Stimulated activated memory B cell treated with anti-CD40 and anti-IgM and Interleukin-4, amounts not matched to agents 10 μg/mL and 1 μg/mL and 100 μg/mL, for 72 hours (primary cell): ENCODE measurements around the gene HNMT.
"Not testable (repeated sequence)": the region's sequence is repeated elsewhere in the genome, so short reads cannot be mapped to it uniquely, and the experiment has no call there.

Experiments
- ATAC-seq: fragments of 150-1000 bp; cut with Tn5 transposase; 2 replicates; pipeline ENCODE4 v1.10.0; 2021
- H3K27ac Mint-ChIP-seq: one replicate; pipeline ENCODE4 v1.8.0; 2022; ENCODE audit warnings: mild to moderate bottlenecking, mixed read lengths
- H3K27me3 Mint-ChIP-seq: one replicate; pipeline ENCODE4 v1.8.0; 2022; ENCODE audit warnings: mixed read lengths
- H3K36me3 Mint-ChIP-seq: one replicate; pipeline ENCODE4 v1.8.0; 2022; ENCODE audit warnings: mixed read lengths
- H3K4me1 Mint-ChIP-seq: one replicate; pipeline ENCODE4 v1.8.0; 2022; ENCODE audit warnings: mixed read lengths
- H3K4me3 Mint-ChIP-seq: one replicate; pipeline ENCODE4 v1.8.0; 2022; ENCODE audit warnings: mild to moderate bottlenecking, moderate library complexity, mixed read lengths
- H3K9me3 Mint-ChIP-seq: one replicate; pipeline ENCODE4 v1.8.0; 2022; ENCODE audit warnings: mixed read lengths

Gene HNMT

GRCh38 chr2:138028538-138028937, 64.3 kb downstream of the HNMT start:
- H3K27ac Mint-ChIP-seq, result no peak overlapping the region
- H3K4me1 Mint-ChIP-seq, result no peaks in the 10 kb centered on the region
- H3K9me3 Mint-ChIP-seq, result no peaks in the 10 kb centered on the region
- H3K36me3 Mint-ChIP-seq, result no peaks in the 10 kb centered on the region
- peak; percentile 77 for ATAC-seq
- H3K4me3 Mint-ChIP-seq, result no peak overlapping the region
- H3K27me3 Mint-ChIP-seq, result no peaks in the 10 kb centered on the region

DNA sequence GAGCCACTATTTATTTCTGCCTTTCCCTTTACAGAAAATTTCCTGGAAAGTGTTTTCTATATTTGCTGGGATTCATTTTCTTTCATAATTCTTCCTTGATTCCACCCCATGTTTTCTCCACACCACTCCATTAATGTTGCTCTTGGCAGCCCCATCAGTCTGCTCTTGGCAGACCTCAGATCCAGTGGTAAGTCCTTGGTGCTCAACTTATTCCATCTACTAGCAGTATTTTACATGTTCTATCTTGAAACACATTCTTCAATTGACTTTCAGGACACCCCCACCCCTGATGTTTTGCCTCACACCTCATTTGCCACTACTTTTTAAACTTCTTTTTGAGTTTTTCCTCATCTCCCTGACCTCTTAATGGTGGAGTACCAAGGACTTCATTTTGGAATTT, 65.0 kb downstream of the HNMT start:
- H3K36me3 Mint-ChIP-seq, result no peaks in the 10 kb centered on the region
- H3K4me3 Mint-ChIP-seq, result no peak overlapping the region
- no peaks in the 10 kb centered on the region for H3K27me3 Mint-ChIP-seq
- no peaks in the 10 kb centered on the region for H3K4me1 Mint-ChIP-seq
- H3K27ac Mint-ChIP-seq, result no peak overlapping the region
- H3K9me3 Mint-ChIP-seq, result no peaks in the 10 kb centered on the region
- no peak for ATAC-seq

DNA sequence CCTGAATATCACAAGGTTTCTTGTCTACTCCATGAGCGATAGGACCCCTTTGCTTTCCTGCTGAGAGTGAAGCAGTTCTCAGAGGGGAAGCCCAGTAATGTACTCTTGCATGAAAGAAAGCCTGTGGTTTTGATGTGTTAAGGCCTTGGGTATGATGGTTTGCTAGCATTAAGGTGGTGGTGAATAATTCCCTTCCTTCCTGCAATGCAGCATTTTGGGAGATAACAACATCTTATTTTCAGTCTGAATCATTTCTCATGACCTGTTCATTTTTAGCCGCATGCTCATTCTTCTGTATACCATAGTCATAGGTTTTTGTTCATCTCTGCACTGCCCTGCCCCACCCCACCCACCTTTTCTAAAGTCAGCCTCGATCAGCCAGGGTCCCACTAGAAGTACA, 66.2 kb downstream of the HNMT start:
- H3K27me3 Mint-ChIP-seq, result no peaks in the 10 kb centered on the region
- ATAC-seq, result no peak

GRCh38 chr2:138032334-138032733, 68.1 kb downstream of the HNMT start:
- H3K4me3 Mint-ChIP-seq, result no peak overlapping the region
- H3K36me3 Mint-ChIP-seq, result no peaks in the 10 kb centered on the region
- no peaks in the 10 kb centered on the region for H3K9me3 Mint-ChIP-seq
- ATAC-seq, result no peak
- no peaks in the 10 kb centered on the region for H3K27me3 Mint-ChIP-seq
- H3K27ac Mint-ChIP-seq, result no peak overlapping the region
- no peaks in the 10 kb centered on the region for H3K4me1 Mint-ChIP-seq

More for the DNA sequence above, 66.2 kb downstream of the HNMT start:
- Mint-ChIP-seq H3K4me1 (no peaks in the 10 kb centered on the region), H3K9me3 (no peaks in the 10 kb centered on the region), H3K36me3 (no peaks in the 10 kb centered on the region), H3K4me3 (no peak overlapping the region), H3K27ac (no peak overlapping the region)

DNA sequence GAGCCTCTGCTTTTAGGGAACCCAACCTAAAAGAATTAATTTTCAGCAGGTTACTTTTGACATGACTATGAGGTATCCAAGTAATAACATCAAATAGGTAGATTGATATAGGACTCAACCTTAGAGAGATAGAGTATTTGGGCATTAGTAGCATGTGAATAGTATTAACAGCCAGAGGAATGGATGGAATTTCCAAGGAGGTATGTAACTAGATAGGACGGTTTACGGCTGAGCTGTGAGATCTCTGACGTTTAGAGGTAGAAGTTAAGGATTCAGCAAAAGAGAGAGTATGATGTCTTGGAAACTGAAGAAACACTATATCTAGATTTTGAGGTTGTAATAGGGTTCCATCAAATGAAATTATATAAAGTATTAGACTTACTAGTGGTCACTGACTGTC, 70.3 kb downstream of the HNMT start:
- Mint-ChIP-seq H3K9me3 (no peaks in the 10 kb centered on the region), H3K4me3 (no peak overlapping the region), H3K36me3 (no peaks in the 10 kb centered on the region), H3K27me3 (no peaks in the 10 kb centered on the region), H3K27ac (no peak overlapping the region), H3K4me1 (no peaks in the 10 kb centered on the region)
- no peak for ATAC-seq

GRCh38 chr2:138035608-138036217, 71.4 kb downstream of the HNMT start:
- no peak overlapping the region for H3K27ac Mint-ChIP-seq
- no peaks in the 10 kb centered on the region for H3K27me3 Mint-ChIP-seq
- no peaks in the 10 kb centered on the region for H3K36me3 Mint-ChIP-seq
- no peaks in the 10 kb centered on the region for H3K4me1 Mint-ChIP-seq
- no peak for ATAC-seq
- H3K9me3 Mint-ChIP-seq, result no peaks in the 10 kb centered on the region
- no peak overlapping the region for H3K4me3 Mint-ChIP-seq

- no peak for ATAC-seq
- H3K27me3 Mint-ChIP-seq, result no peaks in the 10 kb centered on the region
- H3K36me3 Mint-ChIP-seq, result no peaks in the 10 kb centered on the region
- no peak overlapping the region for H3K27ac Mint-ChIP-seq
- H3K4me3 Mint-ChIP-seq, result no peak overlapping the region
- no peaks in the 10 kb centered on the region for H3K9me3 Mint-ChIP-seq
- no peaks in the 10 kb centered on the region for H3K4me1 Mint-ChIP-seq
These were observed 72.2 kb downstream of the HNMT start for GRCh38 chr2:138036522-138036921.

- Mint-ChIP-seq H3K27me3 (no peaks in the 10 kb centered on the region), H3K27ac (no peak overlapping the region), H3K9me3 (no peaks in the 10 kb centered on the region), H3K36me3 (no peaks in the 10 kb centered on the region), H3K4me1 (no peaks in the 10 kb centered on the region), H3K4me3 (no peak overlapping the region)
- no peak for ATAC-seq
These were observed 72.8 kb downstream of the HNMT start for GRCh38 chr2:138037090-138037489.

DNA sequence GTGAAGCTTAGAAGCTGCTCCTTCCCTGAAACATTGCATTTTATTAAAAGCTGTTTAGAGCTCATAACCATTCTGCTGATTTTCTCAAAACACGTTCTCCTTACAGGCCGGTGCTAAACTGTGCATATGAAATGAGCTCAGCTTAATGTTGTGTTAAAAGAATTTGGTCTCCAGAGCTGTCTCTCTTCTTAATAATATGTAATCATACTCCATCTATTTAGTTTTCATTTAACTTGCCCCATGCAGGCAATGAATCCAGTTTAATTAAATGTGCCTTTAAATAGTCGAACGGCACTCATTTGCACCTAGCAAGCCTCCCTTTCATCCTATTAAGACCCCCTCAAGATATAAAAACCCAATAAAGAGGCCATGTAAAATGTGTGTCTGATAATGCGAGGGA, 76.3 kb downstream of the HNMT start:
- Mint-ChIP-seq H3K27ac (no peak overlapping the region), H3K27me3 (no peaks in the 10 kb centered on the region), H3K36me3 (no peaks in the 10 kb centered on the region), H3K9me3 (peaks cover 5% of the 10 kb centered on the region), H3K4me1 (no peaks in the 10 kb centered on the region), H3K4me3 (no peak overlapping the region)
- ATAC-seq, result no peak

GRCh38 chr2:138042311-138042710, 78.0 kb downstream of the HNMT start:
- peaks cover 5% of the 10 kb centered on the region for H3K9me3 Mint-ChIP-seq
- no peaks in the 10 kb centered on the region for H3K4me1 Mint-ChIP-seq
- ATAC-seq, result no peak
- no peak overlapping the region for H3K27ac Mint-ChIP-seq
- no peaks in the 10 kb centered on the region for H3K27me3 Mint-ChIP-seq
- H3K36me3 Mint-ChIP-seq, result no peaks in the 10 kb centered on the region
- no peak overlapping the region for H3K4me3 Mint-ChIP-seq

DNA sequence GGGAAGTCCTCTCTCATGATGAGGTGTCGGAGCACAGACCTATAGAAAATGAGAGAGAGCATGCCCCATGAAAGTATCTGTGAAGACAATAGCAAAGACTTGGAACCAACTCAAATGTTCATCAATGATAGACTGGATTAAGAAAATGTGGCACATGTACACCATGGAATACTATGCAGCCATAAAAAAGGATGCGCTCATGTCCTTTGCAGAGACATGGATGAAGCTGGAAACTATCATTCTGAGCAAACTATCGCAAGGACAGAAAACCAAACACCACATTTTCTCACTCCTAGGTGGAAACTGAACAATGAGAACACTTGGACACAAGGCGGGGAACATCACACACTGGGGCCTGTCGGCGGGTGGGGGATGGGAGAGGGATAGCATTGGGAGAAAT, 79.3 kb downstream of the HNMT start:
- not testable (repeated sequence) for H3K9me3 Mint-ChIP-seq, H3K4me3 Mint-ChIP-seq, ATAC-seq, H3K27me3 Mint-ChIP-seq, H3K4me1 Mint-ChIP-seq, H3K27ac Mint-ChIP-seq, H3K36me3 Mint-ChIP-seq

- no peak overlapping the region for H3K4me3 Mint-ChIP-seq
- no peak for ATAC-seq
- no peaks in the 10 kb centered on the region for H3K9me3 Mint-ChIP-seq
- H3K27me3 Mint-ChIP-seq, result no peaks in the 10 kb centered on the region
- H3K4me1 Mint-ChIP-seq, result no peaks in the 10 kb centered on the region
- no peak overlapping the region for H3K27ac Mint-ChIP-seq
- no peaks in the 10 kb centered on the region for H3K36me3 Mint-ChIP-seq
These were observed 94.2 kb downstream of the HNMT start for GRCh38 chr2:138058427-138058826.

- no peaks in the 10 kb centered on the region for H3K36me3 Mint-ChIP-seq
- no peak for ATAC-seq
- no peak overlapping the region for H3K27ac Mint-ChIP-seq
- no peaks in the 10 kb centered on the region for H3K27me3 Mint-ChIP-seq
- H3K4me1 Mint-ChIP-seq, result no peaks in the 10 kb centered on the region
- H3K9me3 Mint-ChIP-seq, result no peaks in the 10 kb centered on the region
- H3K4me3 Mint-ChIP-seq, result no peak overlapping the region
These were observed 95.4 kb downstream of the HNMT start for GRCh38 chr2:138059487-138060300.

- H3K27ac Mint-ChIP-seq, result no peak overlapping the region
- no peak overlapping the region for H3K4me3 Mint-ChIP-seq
- H3K9me3 Mint-ChIP-seq, result no peaks in the 10 kb centered on the region
- no peak for ATAC-seq
- H3K4me1 Mint-ChIP-seq, result no peaks in the 10 kb centered on the region
- H3K36me3 Mint-ChIP-seq, result no peaks in the 10 kb centered on the region
- H3K27me3 Mint-ChIP-seq, result no peaks in the 10 kb centered on the region
These were observed 96.0 kb downstream of the HNMT start for GRCh38 chr2:138060301-138060635.

DNA sequence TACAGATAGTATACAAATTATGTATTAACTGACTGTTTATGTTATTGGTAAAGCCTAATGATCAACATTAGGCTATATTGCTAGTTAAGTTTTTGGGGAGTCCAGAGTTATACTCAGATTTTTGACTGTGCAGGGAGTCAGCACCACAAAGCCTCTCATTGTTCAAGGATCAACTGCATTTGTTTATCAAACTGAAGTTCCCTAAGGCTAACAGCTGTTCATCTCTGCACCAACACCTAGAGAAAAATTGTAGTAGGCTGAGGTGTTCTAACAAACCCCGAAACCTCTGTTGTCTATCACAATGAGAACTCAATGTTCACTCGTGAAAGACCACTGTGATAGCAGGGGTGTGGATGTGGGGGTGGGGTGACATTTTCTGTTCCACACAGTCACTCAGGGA, 97.7 kb downstream of the HNMT start:
- Mint-ChIP-seq H3K27me3 (no peaks in the 10 kb centered on the region), H3K9me3 (no peaks in the 10 kb centered on the region), H3K4me1 (no peaks in the 10 kb centered on the region), H3K36me3 (no peaks in the 10 kb centered on the region), H3K27ac (no peak overlapping the region), H3K4me3 (no peak overlapping the region)
- no peak for ATAC-seq

- no peak overlapping the region for H3K27ac Mint-ChIP-seq
- no peaks in the 10 kb centered on the region for H3K4me1 Mint-ChIP-seq
- H3K9me3 Mint-ChIP-seq, result no peaks in the 10 kb centered on the region
- H3K4me3 Mint-ChIP-seq, result no peak overlapping the region
- H3K27me3 Mint-ChIP-seq, result no peaks in the 10 kb centered on the region
- no peaks in the 10 kb centered on the region for H3K36me3 Mint-ChIP-seq
- no peak for ATAC-seq
These were observed 98.9 kb downstream of the HNMT start for GRCh38 chr2:138063181-138063580.
